Measurements from ENCODE around the gene SERPINB7. TPM values are rescaled to one million over a fixed set of nuclear protein-coding genes. Genes with fewer than 3 reads are reported as not detected.

The SERPINB7 gene
- total RNA-seq, 1 donor from 2014 or later, result 18.0 TPM

DNA sequence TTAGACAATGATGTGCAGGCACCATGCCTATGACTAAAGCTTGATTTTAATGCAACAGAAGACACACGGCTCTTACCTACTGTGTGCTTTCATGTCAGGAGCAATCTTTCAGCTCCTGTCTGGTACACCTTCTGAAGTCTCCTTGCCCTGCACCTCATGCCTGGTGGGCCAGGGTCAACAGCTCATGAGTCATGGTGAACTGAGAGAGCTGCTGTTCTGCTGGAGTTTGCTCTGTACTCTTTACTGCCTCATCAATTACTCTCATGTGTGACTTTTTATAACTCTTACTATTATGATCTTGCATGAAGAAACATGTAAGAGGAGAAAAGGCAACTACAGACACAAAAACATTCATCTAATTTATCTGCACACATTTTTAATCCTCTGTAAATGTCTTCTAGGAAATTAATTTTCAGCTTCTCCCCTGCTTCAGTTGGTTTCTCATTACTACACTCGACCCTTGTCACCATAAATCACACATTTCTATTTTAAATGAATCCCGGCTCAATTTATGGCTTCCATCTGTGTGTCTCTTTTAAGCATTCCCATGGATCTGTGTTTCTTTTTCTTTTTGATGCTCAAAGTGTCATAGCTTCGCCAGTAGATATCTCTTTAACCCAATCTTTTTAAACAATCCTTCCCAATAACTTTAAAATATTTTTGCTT lies 9.7 kb downstream of the SERPINB7 start:
- Mint-ChIP-seq H3K27ac (ENCODE audit: unreplicated experiment) (no peak overlapping the region), H3K36me3 (ENCODE audit: low read depth, unreplicated experiment) (no peaks in the 10 kb centered on the region), H3K4me1 (ENCODE audit: low read depth, unreplicated experiment) (peaks cover 10% of the 10 kb centered on the region), H3K9me3 (ENCODE audit: unreplicated experiment) (no peaks in the 10 kb centered on the region), H3K4me3 (ENCODE audit: unreplicated experiment) (no peak overlapping the region), H3K27me3 (ENCODE audit: low read depth, unreplicated experiment) (no peaks in the 10 kb centered on the region)
- no peak overlapping the region for H3K27ac ChIP-seq (ENCODE audit: low read depth, low read length)
- H3K9ac ChIP-seq (ENCODE audit: low read length), result no peak overlapping the region
- no peaks in the 10 kb centered on the region for H4K20me1 ChIP-seq (ENCODE audit: insufficient read depth, low read length)
- H3K4me3 ChIP-seq (ENCODE audit: insufficient read depth, low read depth, low read length), result no peak overlapping the region
- no peaks in the 10 kb centered on the region for H3K36me3 ChIP-seq (ENCODE audit: insufficient read depth, low read length)
- TF ChIP-seq, protein P1, sequence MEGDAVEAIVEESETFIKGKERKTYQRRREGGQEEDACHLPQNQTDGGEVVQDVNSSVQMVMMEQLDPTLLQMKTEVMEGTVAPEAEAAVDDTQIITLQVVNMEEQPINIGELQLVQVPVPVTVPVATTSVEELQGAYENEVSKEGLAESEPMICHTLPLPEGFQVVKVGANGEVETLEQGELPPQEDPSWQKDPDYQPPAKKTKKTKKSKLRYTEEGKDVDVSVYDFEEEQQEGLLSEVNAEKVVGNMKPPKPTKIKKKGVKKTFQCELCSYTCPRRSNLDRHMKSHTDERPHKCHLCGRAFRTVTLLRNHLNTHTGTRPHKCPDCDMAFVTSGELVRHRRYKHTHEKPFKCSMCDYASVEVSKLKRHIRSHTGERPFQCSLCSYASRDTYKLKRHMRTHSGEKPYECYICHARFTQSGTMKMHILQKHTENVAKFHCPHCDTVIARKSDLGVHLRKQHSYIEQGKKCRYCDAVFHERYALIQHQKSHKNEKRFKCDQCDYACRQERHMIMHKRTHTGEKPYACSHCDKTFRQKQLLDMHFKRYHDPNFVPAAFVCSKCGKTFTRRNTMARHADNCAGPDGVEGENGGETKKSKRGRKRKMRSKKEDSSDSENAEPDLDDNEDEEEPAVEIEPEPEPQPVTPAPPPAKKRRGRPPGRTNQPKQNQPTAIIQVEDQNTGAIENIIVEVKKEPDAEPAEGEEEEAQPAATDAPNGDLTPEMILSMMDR (IDR thresholded peaks at IDR 0.05; ENCODE audit: insufficient read depth, low read depth, low read length), result no peak
- no peak for TF ChIP-seq EZH2 (IDR thresholded peaks at IDR 0.05; ENCODE audit: insufficient read depth, low read length)
- peak; percentile 69 for FAIRE-seq
- no peak for DNase-seq (ENCODE audit: low read depth)
- H3K4me1 ChIP-seq (ENCODE audit: insufficient read depth, low read length), result peaks cover 8% of the 10 kb centered on the region
- no peaks in the 10 kb centered on the region for H3K9me3 ChIP-seq (ENCODE audit: insufficient read depth, low read depth, low read length)
- no peak overlapping the region for H2AFZ ChIP-seq (ENCODE audit: low read depth, low read length)
- H3K79me2 ChIP-seq (ENCODE audit: insufficient read depth, low read length), result no peaks in the 10 kb centered on the region
- no peaks in the 10 kb centered on the region for H3K27me3 ChIP-seq (ENCODE audit: insufficient read depth, low read length)
- no peak overlapping the region for H3K4me2 ChIP-seq (ENCODE audit: low read length)

DNA sequence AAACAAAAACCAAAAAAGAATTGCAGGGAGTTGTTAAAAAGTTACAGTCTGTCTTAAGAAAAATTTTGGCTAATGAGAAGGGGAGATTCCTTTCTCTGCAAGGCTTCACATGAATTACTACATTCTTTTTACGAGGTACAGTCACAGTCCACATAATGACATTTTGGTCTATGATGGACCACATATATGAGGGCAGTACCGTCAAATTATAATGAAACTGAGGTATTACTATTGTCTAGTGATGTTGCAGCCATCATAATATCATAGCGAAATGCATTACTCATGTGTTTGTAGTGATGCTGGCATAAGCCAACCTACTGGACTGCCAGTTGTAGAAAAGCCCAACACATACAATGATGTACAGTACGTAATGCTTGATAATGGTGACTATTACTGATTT lies 12.5 kb downstream of the SERPINB7 start:
- Histone ChIP-seq H3K9me3 (ENCODE audit: insufficient read depth, low read depth, low read length) (no peaks in the 10 kb centered on the region), H3K4me3 (ENCODE audit: insufficient read depth, low read depth, low read length) (peak overlapping the region; percentile 13), H3K79me2 (ENCODE audit: insufficient read depth, low read length) (no peaks in the 10 kb centered on the region), H3K4me1 (ENCODE audit: insufficient read depth, low read length) (peaks cover 8% of the 10 kb centered on the region), H4K20me1 (ENCODE audit: insufficient read depth, low read length) (no peaks in the 10 kb centered on the region), H3K9ac (ENCODE audit: low read length) (no peak overlapping the region), H3K27me3 (ENCODE audit: insufficient read depth, low read length) (no peaks in the 10 kb centered on the region), H2AFZ (ENCODE audit: low read depth, low read length) (no peak overlapping the region), H3K4me2 (ENCODE audit: low read length) (no peak overlapping the region), H3K27ac (ENCODE audit: low read depth, low read length) (peak overlapping the region; percentile 46), H3K36me3 (ENCODE audit: insufficient read depth, low read length) (no peaks in the 10 kb centered on the region)
- Mint-ChIP-seq H3K27me3 (ENCODE audit: low read depth, unreplicated experiment) (no peaks in the 10 kb centered on the region), H3K4me3 (ENCODE audit: unreplicated experiment) (no peak overlapping the region), H3K36me3 (ENCODE audit: low read depth, unreplicated experiment) (no peaks in the 10 kb centered on the region), H3K27ac (ENCODE audit: unreplicated experiment) (peak overlapping the region; percentile 11), H3K9me3 (ENCODE audit: unreplicated experiment) (no peaks in the 10 kb centered on the region), H3K4me1 (ENCODE audit: low read depth, unreplicated experiment) (peaks cover 10% of the 10 kb centered on the region)
- FAIRE-seq (peak; percentile 37), DNase-seq (ENCODE audit: low read depth) (no peak)
- TF ChIP-seq, protein P1 (IDR thresholded peaks at IDR 0.05; ENCODE audit: insufficient read depth, low read depth, low read length), result no peak
- no peak for TF ChIP-seq EZH2 (IDR thresholded peaks at IDR 0.05; ENCODE audit: insufficient read depth, low read length)

DNA sequence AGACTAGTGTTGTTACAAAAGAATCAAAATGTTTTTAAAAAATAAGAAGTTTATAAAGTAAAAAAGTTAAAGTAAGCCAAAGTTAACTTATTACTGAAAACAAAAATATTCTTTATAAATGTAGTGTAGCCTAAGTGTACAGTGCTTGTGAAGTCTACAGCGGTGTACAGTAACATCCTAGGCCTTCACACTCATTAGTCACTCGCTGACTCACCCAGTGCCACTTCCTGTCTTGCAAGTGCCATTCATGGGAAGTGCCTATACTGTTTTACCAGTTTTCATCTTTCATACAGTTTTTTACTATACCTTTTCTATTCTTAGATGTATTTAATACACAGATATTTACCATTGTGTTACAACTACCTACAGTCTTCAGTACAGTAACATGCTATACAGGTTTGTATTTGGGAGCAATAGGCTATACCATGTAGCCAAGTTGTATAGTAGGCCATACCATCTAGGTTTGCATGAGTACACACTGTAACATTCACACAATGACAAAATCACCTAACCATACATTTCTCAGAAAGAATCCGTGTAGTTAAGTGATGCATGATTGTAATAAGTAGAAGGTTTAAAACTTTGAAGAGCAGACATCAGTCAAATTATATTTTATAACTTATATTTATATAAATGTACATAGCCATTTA lies 13.4 kb downstream of the SERPINB7 start:
- Histone ChIP-seq H3K36me3 (ENCODE audit: insufficient read depth, low read length) (no peaks in the 10 kb centered on the region), H3K79me2 (ENCODE audit: insufficient read depth, low read length) (no peaks in the 10 kb centered on the region), H3K27me3 (ENCODE audit: insufficient read depth, low read length) (no peaks in the 10 kb centered on the region), H4K20me1 (ENCODE audit: insufficient read depth, low read length) (no peaks in the 10 kb centered on the region), H3K9ac (ENCODE audit: low read length) (no peak overlapping the region), H2AFZ (ENCODE audit: low read depth, low read length) (peak overlapping the region; percentile 39), H3K9me3 (ENCODE audit: insufficient read depth, low read depth, low read length) (no peaks in the 10 kb centered on the region), H3K27ac (ENCODE audit: low read depth, low read length) (peak overlapping the region; percentile 46), H3K4me1 (ENCODE audit: insufficient read depth, low read length) (peaks cover 8% of the 10 kb centered on the region), H3K4me3 (ENCODE audit: insufficient read depth, low read depth, low read length) (no peak overlapping the region), H3K4me2 (ENCODE audit: low read length) (peak overlapping the region; percentile 9)
- peak; percentile 91 for DNase-seq (ENCODE audit: low read depth)
- Mint-ChIP-seq H3K9me3 (ENCODE audit: unreplicated experiment) (no peaks in the 10 kb centered on the region), H3K4me3 (ENCODE audit: unreplicated experiment) (no peak overlapping the region), H3K4me1 (ENCODE audit: low read depth, unreplicated experiment) (peaks cover 10% of the 10 kb centered on the region), H3K27me3 (ENCODE audit: low read depth, unreplicated experiment) (no peaks in the 10 kb centered on the region), H3K27ac (ENCODE audit: unreplicated experiment) (peak overlapping the region; percentile 62), H3K36me3 (ENCODE audit: low read depth, unreplicated experiment) (no peaks in the 10 kb centered on the region)
- TF ChIP-seq, protein P1 (IDR thresholded peaks at IDR 0.05; ENCODE audit: insufficient read depth, low read depth, low read length), result no peak
- TF ChIP-seq EZH2 (IDR thresholded peaks at IDR 0.05; ENCODE audit: insufficient read depth, low read length), result no peak
- FAIRE-seq, result peak; percentile 95
